ENCODE measurements around the gene PHF21A. TPM values are rescaled to one million over a fixed set of nuclear protein-coding genes. Genes with fewer than 3 reads are reported as not detected.

Gene PHF21A
- total RNA-seq, 1 experiment from 2014 or later: 24.6 TPM

DNA sequence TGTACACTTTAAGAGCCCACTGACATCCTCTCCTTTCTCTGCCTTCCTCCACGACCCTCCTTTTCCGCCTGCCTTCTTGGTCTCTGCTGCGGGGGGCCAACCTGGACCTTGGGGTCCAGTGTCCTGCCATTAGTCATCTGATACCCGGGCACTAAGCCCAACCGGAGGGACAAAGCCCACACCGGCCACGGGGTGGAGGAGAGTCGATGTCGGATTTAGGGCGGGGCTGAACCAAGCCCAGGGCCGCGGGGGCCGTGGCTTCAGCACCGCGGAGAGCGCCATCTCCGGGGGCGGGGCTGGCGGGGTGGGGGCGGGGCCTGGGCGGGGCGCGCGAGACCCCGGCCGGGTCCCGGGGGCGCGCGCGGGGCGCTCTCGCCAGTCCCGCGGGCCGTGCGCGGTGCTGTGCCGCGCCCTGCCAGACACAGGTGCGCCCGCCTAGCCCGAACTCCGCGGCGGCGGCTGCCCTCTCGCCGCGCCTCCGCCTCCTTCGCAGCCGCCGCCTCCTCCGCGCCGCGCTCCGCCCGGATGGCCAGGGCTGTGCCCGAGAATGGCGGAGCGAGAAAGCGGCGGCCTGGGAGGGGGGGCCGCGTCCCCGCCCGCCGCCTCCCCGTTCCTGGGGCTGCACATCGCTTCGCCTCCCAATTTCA lies 235.9 kb downstream of the PHF21A start, which contains the start of gene MAPK8IP1:
Gene MAPK8IP1 (plus strand): TSS at position 378 of the 647 bp plus-strand sequence. CDS start 170 bp downstream, at position 548.
- DNase-seq (ENCODE audit: low spot score): no peak

DNA sequence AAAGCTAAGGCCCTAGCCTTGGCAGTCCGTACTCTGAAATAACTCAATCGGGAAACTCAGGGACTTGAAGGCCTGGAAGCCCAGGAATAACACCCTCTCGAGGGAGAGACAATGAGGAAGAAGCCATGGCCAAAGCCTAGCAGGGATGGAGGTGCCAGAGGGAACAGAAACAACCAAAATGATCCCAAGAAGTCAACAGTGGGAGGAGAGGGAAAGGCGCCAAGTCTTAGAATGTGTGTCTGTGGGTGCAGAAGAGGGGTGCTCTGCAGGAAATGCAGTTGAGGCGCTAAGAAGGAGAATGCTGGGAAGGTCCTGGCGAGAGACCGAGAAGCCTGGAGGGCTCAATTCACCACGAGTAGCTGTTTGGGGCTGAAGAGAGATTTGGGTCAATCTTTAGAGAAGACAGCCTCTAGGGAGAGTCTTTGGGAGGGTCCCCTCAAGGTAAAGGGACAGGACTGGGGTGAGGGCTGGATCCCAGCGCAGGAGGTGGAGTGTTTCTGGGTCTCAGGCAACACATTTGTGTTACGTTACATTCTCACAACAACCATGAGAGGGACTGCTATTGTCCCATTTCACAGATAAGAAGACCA lies 236.6 kb downstream of the PHF21A start:
- DNase-seq (ENCODE audit: low spot score): no peak

Other genes starting within 250 kb of the PHF21A start
- 24.0 and 24.2 TPM in 2 replicates for gene MAPK8IP1, start 235.8 kb downstream of the PHF21A start, total RNA-seq (2014; rRNA removed; shearing (Covaris generic))
- gene FREY1, start 214.2 kb downstream of the PHF21A start, total RNA-seq (2014; rRNA removed; shearing (Covaris generic)): 0.24 and 0.26 TPM in 2 replicates
- 37.7 and 48.0 TPM in 2 replicates for gene PEX16, start 203.6 kb downstream of the PHF21A start, total RNA-seq (2014; rRNA removed; shearing (Covaris generic))
- gene LARGE2, start 198.8 kb downstream of the PHF21A start, total RNA-seq (2014; rRNA removed; shearing (Covaris generic)): not detected in 2 replicates
- 7.5 and 15.4 TPM in 2 replicates for gene CREB3L1, start 156.2 kb upstream of the PHF21A start, total RNA-seq (2014; rRNA removed; shearing (Covaris generic))
- gene DGKZ, start 226.0 kb upstream of the PHF21A start, total RNA-seq (2014; rRNA removed; shearing (Covaris generic)): 88.1 and 89.0 TPM in 2 replicates

Measured in A172 (cell line).